Measurements from ENCODE around the gene ADORA3.

DNA sequence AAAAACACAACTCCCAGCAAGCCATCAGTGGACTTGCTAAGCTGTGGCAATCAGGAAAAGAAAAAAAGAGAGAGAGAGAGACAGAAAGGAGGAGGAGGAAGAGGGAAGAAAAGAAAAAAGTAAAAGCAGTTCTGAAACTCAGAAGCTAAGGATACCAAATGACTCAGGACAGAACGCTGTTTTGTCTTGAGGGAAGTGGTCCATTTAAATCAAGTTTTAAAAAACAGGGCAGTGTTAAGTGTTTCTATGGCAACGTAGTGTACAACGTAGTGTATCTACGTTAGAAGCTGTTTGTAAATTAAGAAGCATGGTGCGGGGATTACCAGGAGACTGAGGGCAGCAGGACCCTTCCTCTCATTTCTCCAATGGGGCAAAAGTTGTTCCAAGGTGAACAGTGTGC, 5.8 kb downstream of the ADORA3 start:
- TF ChIP-seq, protein P1, sequence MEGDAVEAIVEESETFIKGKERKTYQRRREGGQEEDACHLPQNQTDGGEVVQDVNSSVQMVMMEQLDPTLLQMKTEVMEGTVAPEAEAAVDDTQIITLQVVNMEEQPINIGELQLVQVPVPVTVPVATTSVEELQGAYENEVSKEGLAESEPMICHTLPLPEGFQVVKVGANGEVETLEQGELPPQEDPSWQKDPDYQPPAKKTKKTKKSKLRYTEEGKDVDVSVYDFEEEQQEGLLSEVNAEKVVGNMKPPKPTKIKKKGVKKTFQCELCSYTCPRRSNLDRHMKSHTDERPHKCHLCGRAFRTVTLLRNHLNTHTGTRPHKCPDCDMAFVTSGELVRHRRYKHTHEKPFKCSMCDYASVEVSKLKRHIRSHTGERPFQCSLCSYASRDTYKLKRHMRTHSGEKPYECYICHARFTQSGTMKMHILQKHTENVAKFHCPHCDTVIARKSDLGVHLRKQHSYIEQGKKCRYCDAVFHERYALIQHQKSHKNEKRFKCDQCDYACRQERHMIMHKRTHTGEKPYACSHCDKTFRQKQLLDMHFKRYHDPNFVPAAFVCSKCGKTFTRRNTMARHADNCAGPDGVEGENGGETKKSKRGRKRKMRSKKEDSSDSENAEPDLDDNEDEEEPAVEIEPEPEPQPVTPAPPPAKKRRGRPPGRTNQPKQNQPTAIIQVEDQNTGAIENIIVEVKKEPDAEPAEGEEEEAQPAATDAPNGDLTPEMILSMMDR (IDR thresholded peaks at IDR 0.05), result no peak
- TF ChIP-seq NFE2L1 (CRISPR knock-in tag; IDR thresholded peaks at IDR 0.05) (no peak), NR3C1 (CRISPR knock-in tag; conservative IDR thresholded peaks at IDR 0.05; ENCODE audit: low read depth) (no peak), PRRX2 (CRISPR knock-in tag; IDR thresholded peaks at IDR 0.05) (no peak), ZNF512 (CRISPR knock-in tag; IDR thresholded peaks at IDR 0.05; ENCODE audit: borderline replicate concordance) (no peak), STAT6 (CRISPR knock-in tag; conservative IDR thresholded peaks at IDR 0.05; ENCODE audit: low read depth) (no peak), FOXP4 (CRISPR knock-in tag; IDR thresholded peaks at IDR 0.05) (no peak), ZNF232 (CRISPR knock-in tag; IDR thresholded peaks at IDR 0.05) (no peak), ATF3 (CRISPR knock-in tag; conservative IDR thresholded peaks at IDR 0.05) (no peak), SP1 (CRISPR knock-in tag; conservative IDR thresholded peaks at IDR 0.05) (no peak), GABPB1 (CRISPR knock-in tag; IDR thresholded peaks at IDR 0.05) (no peak), ESRRA (CRISPR knock-in tag; IDR thresholded peaks at IDR 0.05; ENCODE audit: borderline replicate concordance) (no peak)
